Tibial nerve (tissue), 4 donors: Measurements from ENCODE around the gene ST3GAL6. TPM values are rescaled to one million over a fixed set of nuclear protein-coding genes. Genes with fewer than 3 reads are reported as not detected.

Experiments
- DNase-seq, 2 donors: peaks; one replicate each; pipeline ENCODE4 v3.0.0-alpha.2; 2019; ENCODE audit warnings: low spot score in 2 of 2
- H3K27ac ChIP-seq, 4 donors: fragments of 200-600 bp; sonication (generic) in 3 of 4; one replicate each; pipeline ENCODE4 v1.5.1; 2017 to 2019; ENCODE audit warnings: mild to moderate bottlenecking in 1 of 4
- H3K27me3 ChIP-seq, 2 donors: fragments of 200-600 bp; sonication (generic) in 1 of 2; one replicate each; pipeline versions ENCODE4 v1.5.1 to v1.6.0; 2017 to 2019
- H3K36me3 ChIP-seq, 3 donors: fragments of 200-600 bp; sonication (generic); one replicate each; pipeline ENCODE4 v1.5.1; 2018 to 2019
- H3K4me1 ChIP-seq, 4 donors: fragments of 200-600 bp; sonication (generic) in 3 of 4; one replicate each; pipeline ENCODE4 v1.5.1; 2017 to 2019
- H3K4me3 ChIP-seq, 4 donors: fragments of 200-600 bp; sonication (generic) in 3 of 4; one replicate each; pipeline ENCODE4 v1.5.1; 2017 to 2019; ENCODE audit warnings: mild to moderate bottlenecking in 1 of 4, moderate library complexity in 1 of 4
- H3K9me3 ChIP-seq, 4 donors: fragments of 200-600 bp; sonication (generic) in 3 of 4; one replicate each; pipeline ENCODE4 v1.5.1; 2017 to 2019
- EP300 ChIP-seq, 2 donors: sonication (generic); formaldehyde crosslinking; IDR thresholded peaks; one replicate each; pipeline ENCODE4 v1.6.1; 2017; ENCODE audit warnings: antibody characterized with exemption in 2 of 2, mild to moderate bottlenecking in 1 of 2
- POLR2A ChIP-seq, 2 donors: fragments of 450-650 bp; IDR thresholded peaks; one replicate each; pipeline ENCODE4 v1.6.1; 2017; ENCODE audit warnings: antibody characterized with exemption in 2 of 2, mild to moderate bottlenecking in 2 of 2, moderate library complexity in 2 of 2
- WGBS, 2 donors: methylation state at CpG; one replicate each; pipeline ENCODE4 v1.1.5; 2018; 5-methylcytosine and 5-hydroxymethylcytosine counted together
- total RNA-seq, 4 donors: library from RNA; depleted of rRNA; stranded (reverse); fragments of >200 nt; gene quantifications; one replicate each; pipeline ENCODE4 v1.1.0, GENCODE V29; 2016
- TF ChIP-seq, protein P1 (sequence below), 5 experiments: fragments of 200-600 bp in 3 of 5; fragments of 450-650 bp in 2 of 5; sonication (generic) in 3 of 5; IDR thresholded peaks; one replicate each; pipeline ENCODE4 v1.5.1; 2016 to 2019; ENCODE audit warnings: antibody characterized with exemption in 5 of 5, mild to moderate bottlenecking in 3 of 5, moderate library complexity in 2 of 5

The ST3GAL6 gene
- total RNA-seq, 4 donors from 2014 or later: 9.2 to 54.6 (median 10.1) TPM

DNA sequence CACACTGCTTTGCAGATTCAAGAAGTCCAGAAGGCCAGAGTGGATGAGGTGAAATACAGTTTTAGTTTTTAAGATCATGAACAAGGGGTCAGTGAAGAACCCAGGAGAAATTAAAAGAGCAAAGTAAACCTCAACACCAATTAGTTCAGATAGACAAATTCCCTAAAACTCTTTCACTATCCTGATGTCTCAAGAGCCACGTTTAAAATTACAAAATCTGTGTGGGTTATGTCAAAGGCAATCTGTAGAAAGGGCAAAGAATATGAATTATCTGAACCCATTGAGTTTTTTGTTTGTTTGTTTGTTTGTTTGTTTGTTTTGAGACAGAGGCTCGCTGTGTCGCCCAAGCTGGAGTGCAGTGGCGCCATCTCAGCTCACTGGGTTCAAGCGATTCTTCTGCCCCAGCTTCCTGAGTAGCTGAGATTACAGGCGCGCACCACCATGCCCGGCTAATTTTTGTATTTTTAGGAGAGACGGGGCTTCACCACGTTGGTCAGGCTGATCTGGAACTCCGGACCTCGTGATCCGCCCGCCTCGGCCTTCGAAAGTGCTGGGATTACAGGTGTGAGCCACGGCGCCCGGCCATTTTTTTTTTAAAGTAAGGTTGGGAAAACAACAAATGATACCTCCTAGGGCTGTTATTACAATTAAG, 32.1 kb upstream of the ST3GAL6 start:
- no peaks in the 10 kb centered on the region for H3K9me3 ChIP-seq
- peaks cover 0 to 20% (median 0%) of the 10 kb centered on the region in 4 donors for H3K4me1 ChIP-seq
- WGBS, 2 donors: 89 to 91% methylated on average over 19 of the region's 19 CpGs
- H3K36me3 ChIP-seq: no peaks in the 10 kb centered on the region
- H3K4me3 ChIP-seq: no peak overlapping the region
- TF ChIP-seq, protein P1, sequence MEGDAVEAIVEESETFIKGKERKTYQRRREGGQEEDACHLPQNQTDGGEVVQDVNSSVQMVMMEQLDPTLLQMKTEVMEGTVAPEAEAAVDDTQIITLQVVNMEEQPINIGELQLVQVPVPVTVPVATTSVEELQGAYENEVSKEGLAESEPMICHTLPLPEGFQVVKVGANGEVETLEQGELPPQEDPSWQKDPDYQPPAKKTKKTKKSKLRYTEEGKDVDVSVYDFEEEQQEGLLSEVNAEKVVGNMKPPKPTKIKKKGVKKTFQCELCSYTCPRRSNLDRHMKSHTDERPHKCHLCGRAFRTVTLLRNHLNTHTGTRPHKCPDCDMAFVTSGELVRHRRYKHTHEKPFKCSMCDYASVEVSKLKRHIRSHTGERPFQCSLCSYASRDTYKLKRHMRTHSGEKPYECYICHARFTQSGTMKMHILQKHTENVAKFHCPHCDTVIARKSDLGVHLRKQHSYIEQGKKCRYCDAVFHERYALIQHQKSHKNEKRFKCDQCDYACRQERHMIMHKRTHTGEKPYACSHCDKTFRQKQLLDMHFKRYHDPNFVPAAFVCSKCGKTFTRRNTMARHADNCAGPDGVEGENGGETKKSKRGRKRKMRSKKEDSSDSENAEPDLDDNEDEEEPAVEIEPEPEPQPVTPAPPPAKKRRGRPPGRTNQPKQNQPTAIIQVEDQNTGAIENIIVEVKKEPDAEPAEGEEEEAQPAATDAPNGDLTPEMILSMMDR (IDR thresholded peaks at IDR 0.05): no peak
- TF ChIP-seq POLR2A (IDR thresholded peaks at IDR 0.05): no peak
- TF ChIP-seq EP300 (IDR thresholded peaks at IDR 0.05): no peak
- H3K27ac ChIP-seq: peak overlapping the region in 2 of 4 donors; percentile 91 to 92
- no peak for DNase-seq
- H3K27me3 ChIP-seq: no peaks in the 10 kb centered on the region

DNA sequence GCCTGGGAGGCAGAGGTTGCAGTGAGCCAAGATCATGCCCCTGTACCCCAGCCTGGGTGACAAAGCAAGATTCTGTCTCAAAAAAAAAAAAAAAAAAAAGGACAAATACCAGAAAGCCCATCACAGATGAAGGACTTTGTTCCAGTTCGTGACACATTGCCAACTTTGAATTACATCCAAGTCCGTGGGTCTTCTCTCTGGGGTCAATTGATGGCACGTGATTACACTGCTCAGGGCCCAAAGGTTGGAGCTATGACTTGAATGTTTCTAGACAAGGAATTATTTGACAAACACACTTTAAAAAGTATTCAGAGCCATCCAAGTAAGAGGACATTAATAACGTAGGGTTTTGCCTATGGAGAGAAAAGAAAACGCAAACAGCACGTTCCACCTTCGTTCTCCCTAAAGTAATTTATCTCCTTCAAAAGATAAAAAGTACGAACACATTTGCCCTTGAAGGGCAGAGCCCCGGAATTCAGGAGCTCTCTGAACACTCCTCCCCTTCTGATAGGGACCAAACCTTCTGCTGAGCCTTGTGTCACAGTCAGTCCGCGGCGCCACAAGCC, 31.3 kb upstream of the ST3GAL6 start:
- DNase-seq: no peak
- H3K27ac ChIP-seq: peak overlapping the region; percentile 53 to 92 (median 84)
- H3K4me3 ChIP-seq: peak overlapping the region; percentile 54 to 99 (median 76)
- H3K27me3 ChIP-seq: no peaks in the 10 kb centered on the region
- no peaks in the 10 kb centered on the region for H3K9me3 ChIP-seq
- TF ChIP-seq EP300 (IDR thresholded peaks at IDR 0.05): peak in 1 of 2 donors; percentile 80
- TF ChIP-seq, protein P1 (IDR thresholded peaks at IDR 0.05): no peak
- no peak for TF ChIP-seq POLR2A (IDR thresholded peaks at IDR 0.05)
- H3K36me3 ChIP-seq: no peaks in the 10 kb centered on the region
- H3K4me1 ChIP-seq: peaks cover 0 to 20% (median 0%) of the 10 kb centered on the region in 4 donors
- 2 to 8% methylated on average over 12 of the region's 12 CpGs for WGBS, 2 donors

- 0 to 1% methylated on average over 44 to 49 of the region's 77 CpGs for WGBS, 2 donors
- Histone ChIP-seq H3K4me1 (peaks cover 0 to 20% (median 0%) of the 10 kb centered on the region in 4 donors), H3K4me3 (peak overlapping the region; percentile 54 to 99 (median 76)), H3K36me3 (no peaks in the 10 kb centered on the region), H3K9me3 (no peaks in the 10 kb centered on the region), H3K27me3 (no peaks in the 10 kb centered on the region), H3K27ac (peak overlapping the region; percentile 53 to 92 (median 84))
- TF ChIP-seq EP300 (IDR thresholded peaks at IDR 0.05) (no peak), POLR2A (IDR thresholded peaks at IDR 0.05) (peak; percentile 66 to 70)
- TF ChIP-seq, protein P1 (IDR thresholded peaks at IDR 0.05): peak in 1 of 5 experiments; percentile 17
- peak; percentile 32 to 53 for DNase-seq
Measured at GRCh38 chr3:98732286-98733052, 30.7 kb upstream of the ST3GAL6 start.

DNA sequence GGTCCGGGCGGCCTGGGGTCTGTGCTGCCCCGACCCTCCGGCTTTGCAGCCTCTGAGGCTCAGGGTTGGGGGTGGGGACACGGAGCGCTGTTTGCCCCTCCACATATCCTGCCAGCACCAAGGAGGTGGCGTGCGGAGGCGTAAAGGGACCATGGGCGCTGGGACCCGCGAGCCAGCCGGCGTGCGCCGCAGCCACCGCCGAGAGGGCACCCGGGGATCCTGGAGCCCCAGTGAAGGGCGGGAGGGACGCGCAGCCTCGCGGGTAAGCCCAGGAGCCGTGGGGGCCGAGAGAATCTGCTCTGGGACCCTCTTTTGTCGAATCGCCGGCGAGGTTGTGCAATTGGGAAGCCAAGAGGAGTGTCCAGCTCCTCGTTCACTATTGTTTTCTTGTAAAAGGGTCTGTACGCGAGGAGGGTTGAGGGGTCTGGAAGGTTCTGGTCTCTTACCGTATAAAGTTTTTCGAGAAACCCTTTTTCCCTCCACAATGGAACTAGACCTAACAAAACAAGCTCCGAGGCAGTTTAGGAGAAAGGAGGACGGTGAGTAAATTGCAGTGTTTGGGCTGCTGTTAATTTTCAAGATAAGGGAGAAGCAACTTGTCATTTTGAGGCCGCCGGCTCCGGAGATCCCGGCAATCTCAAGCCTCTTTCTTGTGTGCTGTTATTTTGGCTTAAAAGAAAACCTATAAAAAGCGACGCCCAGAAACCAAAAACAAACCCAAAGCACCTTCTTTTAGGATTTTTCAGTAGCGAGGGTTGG, 29.9 kb upstream of the ST3GAL6 start:
- 1% methylated on average over 28 to 44 of the region's 44 CpGs for WGBS, 2 donors
- Histone ChIP-seq H3K9me3 (no peaks in the 10 kb centered on the region), H3K27ac (peak overlapping the region; percentile 53 to 92 (median 84)), H3K36me3 (no peaks in the 10 kb centered on the region), H3K4me1 (peaks cover 0 to 24% (median 0%) of the 10 kb centered on the region in 4 donors), H3K27me3 (no peaks in the 10 kb centered on the region), H3K4me3 (peak overlapping the region; percentile 54 to 99 (median 76))
- TF ChIP-seq POLR2A (IDR thresholded peaks at IDR 0.05): no peak
- TF ChIP-seq, protein P1 (IDR thresholded peaks at IDR 0.05): no peak
- TF ChIP-seq EP300 (IDR thresholded peaks at IDR 0.05): no peak
- DNase-seq: peak in 1 of 2 donors; percentile 7
